ENCODE measurements around the gene GNAZ.

DNA sequence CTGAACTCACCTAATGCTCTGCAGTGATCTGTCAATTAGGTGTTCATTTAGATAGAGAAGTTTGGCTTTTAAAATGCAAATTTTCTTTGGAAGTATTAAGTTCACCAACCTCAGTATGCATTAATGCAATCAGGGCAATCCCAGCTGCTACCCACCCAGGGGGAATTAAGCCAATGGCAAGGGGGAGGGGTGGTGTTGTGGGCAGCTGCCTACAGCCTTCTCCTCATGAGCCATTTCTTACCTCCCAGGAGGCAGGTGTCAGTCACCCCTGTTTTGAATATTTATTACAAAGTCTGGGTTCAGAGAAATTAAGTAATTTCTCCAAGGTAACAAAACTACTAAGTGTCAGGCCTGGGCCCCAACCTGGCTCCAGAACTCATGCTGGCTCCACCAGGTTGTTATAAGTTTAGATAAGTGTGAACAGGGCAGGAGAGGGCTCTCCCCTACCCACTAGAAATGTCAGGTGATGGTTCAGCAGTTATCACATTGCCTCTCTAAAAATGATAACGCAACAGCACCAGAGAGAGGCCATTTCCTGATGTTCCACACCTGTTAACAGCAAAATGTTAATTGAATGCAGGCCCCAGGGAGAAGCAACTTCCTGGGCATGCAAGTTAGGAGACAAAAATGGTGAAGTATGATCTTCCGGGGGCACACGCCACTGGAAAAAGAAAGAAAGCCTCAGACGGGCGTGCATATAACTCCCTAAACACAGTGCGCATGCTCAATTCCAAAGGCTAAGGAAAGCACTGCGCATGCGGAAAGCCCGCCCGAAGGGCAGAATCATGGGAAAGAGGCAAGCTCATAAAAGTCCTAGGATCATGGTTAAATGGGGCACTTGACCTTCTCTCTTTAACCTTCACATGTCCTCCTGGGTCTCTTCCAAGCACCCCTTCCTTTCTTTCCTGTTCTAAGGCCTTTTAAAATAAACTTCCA is 35.4 kb upstream of the GNAZ start:
- no peak for TF ChIP-seq CTCF (IDR thresholded peaks at IDR 0.05)
- TF ChIP-seq POLR2A (IDR thresholded peaks at IDR 0.05) = no peak

Data from thyroid gland (tissue), 4 donors.